GM23248 (cell line): ENCODE results near the gene PIEZO1. TPM values are rescaled to one million over a fixed set of nuclear protein-coding genes. Genes with fewer than 3 reads are reported as not detected.

Experiments
- DNase-seq: peaks from one replicate; pipeline ENCODE4 v3.0.0-alpha.2; 2015
- H2AFZ ChIP-seq: fragments of 200-600 bp; sonication (generic); 2 replicates; pipeline ENCODE4 v1.6.1; 2016; ENCODE audit warnings: antibody characterized with exemption
- H3F3A ChIP-seq: fragments of 200-600 bp; sonication (generic); 2 replicates; pipeline ENCODE4 v1.6.1; 2016; ENCODE audit warnings: mild to moderate bottlenecking, antibody characterized with exemption, mixed run types; ENCODE audit not compliant: insufficient read depth
- H3K27ac ChIP-seq: fragments of 200-600 bp; sonication (generic); 2 replicates; pipeline ENCODE4 v1.5.1; 2016; ENCODE audit warnings: mild to moderate bottlenecking
- H3K27me3 ChIP-seq: fragments of 200-600 bp; sonication (generic); replicated peaks from 2 replicates; pipeline ENCODE4 v1.6.1; 2016; ENCODE audit warnings: mild to moderate bottlenecking; ENCODE audit not compliant: insufficient read depth
- H3K36me3 ChIP-seq: fragments of 200-600 bp; sonication (generic); 2 replicates; pipeline ENCODE4 v1.6.1; 2016; ENCODE audit warnings: low read depth, mild to moderate bottlenecking
- H3K4me1 ChIP-seq: fragments of 200-600 bp; sonication (generic); 2 replicates; pipeline ENCODE4 v1.6.1; 2016; ENCODE audit warnings: mild to moderate bottlenecking; ENCODE audit not compliant: insufficient read depth
- H3K4me2 ChIP-seq: fragments of 200-600 bp; sonication (generic); one replicate; pipeline ENCODE4 v1.6.1; 2016; ENCODE audit warnings: mild to moderate bottlenecking; ENCODE audit not compliant: unreplicated experiment
- H3K4me3 ChIP-seq: fragments of 200-600 bp; sonication (generic); 2 replicates; pipeline ENCODE4 v1.5.1; 2016; ENCODE audit warnings: mild to moderate bottlenecking
- H3K79me2 ChIP-seq: fragments of 200-600 bp; sonication (generic); 2 replicates; pipeline ENCODE4 v1.6.1; 2016; ENCODE audit warnings: mild to moderate bottlenecking; ENCODE audit not compliant: insufficient read depth
- H3K9ac ChIP-seq: fragments of 200-600 bp; sonication (generic); 2 replicates; pipeline ENCODE4 v1.6.1; 2016; ENCODE audit warnings: mild to moderate bottlenecking
- H3K9me2 ChIP-seq: fragments of 200-600 bp; sonication (generic); 2 replicates; pipeline ENCODE4 v1.6.1; 2016; ENCODE audit warnings: mixed run types, mild to moderate bottlenecking, moderate library complexity; ENCODE audit not compliant: insufficient read depth
- H3K9me3 ChIP-seq: fragments of 200-600 bp; sonication (generic); one replicate; pipeline ENCODE4 v1.6.1; 2017; ENCODE audit warnings: low read depth
- H4K20me1 ChIP-seq: fragments of 200-600 bp; sonication (generic); 2 replicates; pipeline ENCODE4 v1.6.0; 2016; ENCODE audit not compliant: insufficient read depth
- EZH2 ChIP-seq: fragments of 200-600 bp; sonication (generic); IDR thresholded peaks from 2 replicates; pipeline ENCODE4 v1.6.1; 2018; ENCODE audit warnings: antibody characterized with exemption, mild to moderate bottlenecking; ENCODE audit not compliant: insufficient read depth, poor library complexity, severe bottlenecking
- EZH2phosphoT487 ChIP-seq: fragments of 200-600 bp; sonication (generic); IDR thresholded peaks from 2 replicates; pipeline ENCODE4 v1.6.1; 2018; ENCODE audit warnings: antibody characterized with exemption, moderate library complexity, mild to moderate bottlenecking, low read depth; ENCODE audit not compliant: insufficient read depth
- WGBS, 2 experiments: methylation state at CpG; one replicate each; pipeline ENCODE4 v1.1.6; 2015 to 2017; ENCODE audit warnings: low lambda C conversion rate in 2 of 2, low coverage in 1 of 2; ENCODE audit errors: missing lambda C conversion rate in 2 of 2; 5-methylcytosine and 5-hydroxymethylcytosine counted together
- in situ Hi-C: fragments of 300-500 bp; cut with MboI; formaldehyde crosslinking; loops from 2 replicates; pipeline ENCODE4 v1.15.0; 2020
- polyA plus RNA-seq: library from polyadenylated mRNA; unstranded; fragments of >200 nt; fragmentation: Nextera tagmentation; extraction: Ambion mirVana; gene quantifications from 2 replicates; pipeline ENCODE4 v1.2.1, GENCODE V29; 2016
- total RNA-seq: library from RNA; depleted of rRNA; stranded (reverse); fragments of >200 nt; shearing (Covaris generic); gene quantifications from 2 replicates; pipeline ENCODE4 v1.2.3, GENCODE V29; 2014

PIEZO1 gene
- total and polyA plus RNA-seq, 2 experiments from 2014 or later = 95.3 to 223 TPM

- no peaks in the 10 kb centered on the region for H3K9me2 ChIP-seq
- H3K27me3 ChIP-seq = no peaks in the 10 kb centered on the region
- peaks cover 100% of the 10 kb centered on the region for H3K79me2 ChIP-seq
- H3K36me3 ChIP-seq = no peaks in the 10 kb centered on the region; the same call in 1 of the 2 replicates
- H3K9me3 ChIP-seq = no peaks in the 10 kb centered on the region
- no peak overlapping the region for H2AFZ ChIP-seq
- H3K27ac ChIP-seq = no peak overlapping the region
- no peak overlapping the region for H3K4me2 ChIP-seq
- no peak overlapping the region for H3K9ac ChIP-seq
- H3F3A ChIP-seq = no peaks in the 10 kb centered on the region
- WGBS, 2 experiments = 89 to 91% methylated on average over 14 of the region's 14 CpGs
- TF ChIP-seq EZH2 = no peak
- no peak for TF ChIP-seq EZH2phosphoT487
- DNase-seq = no peak
- H4K20me1 ChIP-seq = peaks cover 13% of the 10 kb centered on the region
- no peak overlapping the region for H3K4me3 ChIP-seq
- in situ Hi-C loops = no loop called here
- peaks cover 10% of the 10 kb centered on the region for H3K4me1 ChIP-seq
Observed at GRCh38 chr16:88763502-88764053, 21.4 kb downstream of the PIEZO1 start.

GRCh38 chr16:88762941-88763340 lies 22.1 kb downstream of the PIEZO1 start:
- Histone ChIP-seq H4K20me1 (peaks cover 15% of the 10 kb centered on the region), H3K36me3 (no peaks in the 10 kb centered on the region; the same call in 1 of the 2 replicates), H3K9me3 (no peaks in the 10 kb centered on the region), H3K4me3 (no peak overlapping the region), H3K79me2 (peaks cover 100% of the 10 kb centered on the region), H3K4me1 (peaks cover 6% of the 10 kb centered on the region), H3K4me2 (no peak overlapping the region), H2AFZ (no peak overlapping the region), H3K27me3 (no peaks in the 10 kb centered on the region), H3K27ac (no peak overlapping the region), H3K9ac (no peak overlapping the region), H3F3A (no peaks in the 10 kb centered on the region), H3K9me2 (no peaks in the 10 kb centered on the region)
- TF ChIP-seq EZH2 (no peak), EZH2phosphoT487 (no peak)
- in situ Hi-C loops = no loop called here
- 90 to 94% methylated on average over 9 to 10 of the region's 10 CpGs for WGBS, 2 experiments
- no peak for DNase-seq

GRCh38 chr16:88762258-88762870 lies 22.7 kb downstream of the PIEZO1 start:
- no peaks in the 10 kb centered on the region for H3K27me3 ChIP-seq
- H3K27ac ChIP-seq = no peak overlapping the region
- no peak overlapping the region for H3K9ac ChIP-seq
- no peaks in the 10 kb centered on the region for H3F3A ChIP-seq
- DNase-seq = no peak
- no peak overlapping the region for H2AFZ ChIP-seq
- WGBS, 2 experiments = 83 to 86% methylated on average over 16 of the region's 16 CpGs
- in situ Hi-C loops = no loop called here
- H3K4me3 ChIP-seq = no peak overlapping the region
- no peaks in the 10 kb centered on the region; the same call in 1 of the 2 replicates for H3K36me3 ChIP-seq
- no peak overlapping the region for H3K4me2 ChIP-seq
- no peak for TF ChIP-seq EZH2
- no peak for TF ChIP-seq EZH2phosphoT487
- H3K4me1 ChIP-seq = peaks cover under 1% of the 10 kb centered on the region; the same call in 1 of the 2 replicates
- no peaks in the 10 kb centered on the region for H3K9me3 ChIP-seq
- peaks cover 100% of the 10 kb centered on the region for H3K79me2 ChIP-seq
- H4K20me1 ChIP-seq = peaks cover 13% of the 10 kb centered on the region
- H3K9me2 ChIP-seq = no peaks in the 10 kb centered on the region

- DNase-seq = no peak
- H3K4me3 ChIP-seq = no peak overlapping the region
- no peaks in the 10 kb centered on the region; the same call in 1 of the 2 replicates for H3K36me3 ChIP-seq
- no peaks in the 10 kb centered on the region; the same call in 1 of the 2 replicates for H3K4me1 ChIP-seq
- H2AFZ ChIP-seq = no peak overlapping the region
- peaks cover 12% of the 10 kb centered on the region for H4K20me1 ChIP-seq
- no peaks in the 10 kb centered on the region for H3K9me3 ChIP-seq
- no peaks in the 10 kb centered on the region for H3K9me2 ChIP-seq
- TF ChIP-seq EZH2 (no peak), EZH2phosphoT487 (no peak)
- H3K4me2 ChIP-seq = no peak overlapping the region
- in situ Hi-C loops = no loop called here
- H3K9ac ChIP-seq = no peak overlapping the region
- H3K27ac ChIP-seq = no peak overlapping the region
- peaks cover 100% of the 10 kb centered on the region for H3K79me2 ChIP-seq
- no peaks in the 10 kb centered on the region for H3K27me3 ChIP-seq
- WGBS, 2 experiments = 84 to 87% methylated on average over 9 to 10 of the region's 10 CpGs
- no peaks in the 10 kb centered on the region for H3F3A ChIP-seq
Observed at GRCh38 chr16:88761830-88762229, 23.2 kb downstream of the PIEZO1 start.
